T-cell (primary cell): ENCODE results near the gene HIRIP3. TPM values are rescaled to one million over a fixed set of nuclear protein-coding genes. Genes with fewer than 3 reads are reported as not detected.

Experiments used
- ATAC-seq, 4 experiments: fragments of 200-7000 bp in 3 of 4; fragments of 150-1000 bp in 1 of 4; cut with Tn5 transposase; replicated peaks in 1 of 4; 1 replicate in 3 of 4; 2 replicates in 1 of 4; pipeline ENCODE4 v1.10.0; 2021; ENCODE audit warnings: moderate library complexity in 3 of 4, mild to moderate bottlenecking in 2 of 4, moderate number of reproducible peaks in 1 of 4
- CTCF ChIA-PET, 2 donors: fragments of 300-600 bp; sonication (Branson Sonifier 250); formaldehyde crosslinking; loops; one replicate each; lab custom pipeline; 2022; ENCODE audit warnings: antibody characterized with exemption in 2 of 2; lab: Charles Lee
- POLR2A ChIA-PET, 2 donors: fragments of 300-600 bp; sonication (Branson Sonifier 250); formaldehyde crosslinking; loops; one replicate each; lab custom pipeline; 2022; ENCODE audit warnings: antibody characterized with exemption in 2 of 2; lab: Charles Lee
- DNase-seq, 35 experiments: peaks; one replicate each; pipeline versions ENCODE4 v3.0.0 to v3.0.0-alpha.2; 2013 to 2023
- H3K27ac ChIP-seq: one replicate; pipeline ENCODE4 v1.5.1; 2013; ENCODE audit warnings: low read length
- H3K27me3 ChIP-seq, 2 experiments: replicated peaks in 1 of 2; 1 replicate in 1 of 2; 2 replicates in 1 of 2; pipeline versions ENCODE4 v1.6.1 to v1.7.0; 2013; ENCODE audit warnings: low read length in 1 of 2, mixed read lengths in 1 of 2; ENCODE audit not compliant: control insufficient read depth in 2 of 2, insufficient read depth in 2 of 2; ENCODE audit errors: extremely low read depth in 1 of 2
- H3K36me3 ChIP-seq, 2 donors: 1 replicate in 1 of 2; 2 replicates in 1 of 2; pipeline versions ENCODE4 v1.6.1 to v1.7.0; 2013; ENCODE audit warnings: low read length in 1 of 2; ENCODE audit not compliant: control insufficient read depth in 2 of 2, insufficient read depth in 1 of 2; ENCODE audit errors: extremely low read depth in 1 of 2
- H3K4me1 ChIP-seq, 2 experiments: 1 replicate in 1 of 2; 2 replicates in 1 of 2; pipeline versions ENCODE4 v1.6.1 to v1.7.0; 2013; ENCODE audit warnings: low read length in 2 of 2, mixed read lengths in 1 of 2; ENCODE audit not compliant: insufficient read depth in 2 of 2, control insufficient read depth in 1 of 2; ENCODE audit errors: extremely low read depth in 1 of 2
- H3K4me3 ChIP-seq, 2 donors: 1 replicate in 1 of 2; 2 replicates in 1 of 2; pipeline versions ENCODE4 v1.5.1 to v1.7.0; 2013; ENCODE audit warnings: mild to moderate bottlenecking in 2 of 2, low read length in 1 of 2, moderate library complexity in 1 of 2; ENCODE audit not compliant: control insufficient read depth in 1 of 2; ENCODE audit errors: extremely low read depth in 1 of 2
- H3K9me3 ChIP-seq: 2 replicates; pipeline ENCODE4 v1.7.0; 2013
- H3K27ac Mint-ChIP-seq, 2 donors: one replicate each; pipeline ENCODE4 v1.8.0; 2020 to 2021; ENCODE audit warnings: mild to moderate bottlenecking in 2 of 2, mixed read lengths in 2 of 2
- H3K27me3 Mint-ChIP-seq, 2 donors: one replicate each; pipeline ENCODE4 v1.8.0; 2021 to 2022; ENCODE audit warnings: mixed read lengths in 2 of 2
- H3K36me3 Mint-ChIP-seq: one replicate; pipeline ENCODE4 v1.8.0; 2021; ENCODE audit warnings: mixed read lengths
- H3K4me1 Mint-ChIP-seq, 3 donors: one replicate each; pipeline ENCODE4 v1.8.0; 2020 to 2022; ENCODE audit warnings: mixed read lengths in 3 of 3, mild to moderate bottlenecking in 1 of 3
- H3K4me3 Mint-ChIP-seq, 3 donors: one replicate each; pipeline ENCODE4 v1.8.0; 2020 to 2022; ENCODE audit warnings: mild to moderate bottlenecking in 3 of 3, mixed read lengths in 3 of 3, moderate library complexity in 3 of 3
- H3K9me3 Mint-ChIP-seq, 3 donors: one replicate each; pipeline ENCODE4 v1.8.0; 2020 to 2022; ENCODE audit warnings: mixed read lengths in 3 of 3
- whole genome bisulfite sequencing: methylation state at CpG from one replicate; pipeline ENCODE4 v1.1.5; 2013; ENCODE audit warnings: missing lambda C conversion rate; ENCODE audit not compliant: insufficient coverage; 5-methylcytosine and 5-hydroxymethylcytosine counted together
- total RNA-seq, 35 experiments: library from RNA in 6 of 35; stranded (reverse) in 6 of 35; fragments of 120-200 nt in 1 of 35; gene quantifications; one replicate each; pipeline versions ENCODE4 v1.2.1 to v1.2.4 and lab custom pipeline; 2013 to 2026

HIRIP3 gene
- total RNA-seq, 5 donors from 2014 or later (not counting 1 experiment from before 2014, with no cell fraction given) = 15.0 to 22.8 (median 20.3) TPM

- WGBS = 95% methylated on average over 10 of the region's 17 CpGs
- Histone ChIP-seq H3K4me3 (no peak overlapping the region), H3K4me1 (peaks cover 0 to 13% of the 10 kb centered on the region in 2 experiments), H3K27ac (no peak overlapping the region), H3K36me3 (peaks cover 12 to 33% of the 10 kb centered on the region in 2 donors), H3K9me3 (no peaks in the 10 kb centered on the region), H3K27me3 (peaks cover 0 to 11% of the 10 kb centered on the region in 2 experiments)
- CTCF ChIA-PET = interaction anchor here in 1 of 2 donors (0.9 kb wide), 1 partner anchor 32 kb away, joined by 4 read pairs; no protein-coding TSS in a partner anchor
- ATAC-seq (no peak), DNase-seq (no peak)
- POLR2A ChIA-PET = no interaction called here
- H3K27ac Mint-ChIP-seq = peak overlapping the region in 1 of 2 donors; percentile 39
- peaks cover 9 to 17% (median 11%) of the 10 kb centered on the region in 3 donors for H3K4me1 Mint-ChIP-seq
- H3K36me3 Mint-ChIP-seq = peaks cover 12% of the 10 kb centered on the region
- no peak overlapping the region for H3K4me3 Mint-ChIP-seq
- H3K9me3 Mint-ChIP-seq = no peaks in the 10 kb centered on the region
- peaks cover 0 to 7% of the 10 kb centered on the region in 2 donors for H3K27me3 Mint-ChIP-seq
Observed at GRCh38 chr16:30003670-30004423, 8.4 kb upstream of the HIRIP3 start.

GRCh38 chr16:30002614-30003346, 7.4 kb upstream of the HIRIP3 start:
- ChIA-PET POLR2A (no interaction called here), CTCF (interaction anchor here in 1 of 2 donors (0.6 kb wide), 1 partner anchor 897 kb away, joined by 4 read pairs; no protein-coding TSS in a partner anchor)
- WGBS = 93% methylated on average over 19 of the region's 19 CpGs
- Histone ChIP-seq H3K4me3 (no peak overlapping the region), H3K9me3 (no peaks in the 10 kb centered on the region), H3K27me3 (peaks cover 0 to 3% of the 10 kb centered on the region in 2 experiments), H3K27ac (no peak overlapping the region), H3K36me3 (peaks cover 12 to 36% of the 10 kb centered on the region in 2 donors), H3K4me1 (peaks cover 0 to 14% of the 10 kb centered on the region in 2 experiments)
- peak overlapping the region in 1 of 2 donors; percentile 39 for H3K27ac Mint-ChIP-seq
- H3K9me3 Mint-ChIP-seq = no peaks in the 10 kb centered on the region
- ATAC-seq = no peak
- H3K36me3 Mint-ChIP-seq = peaks cover 19% of the 10 kb centered on the region
- H3K27me3 Mint-ChIP-seq = no peaks in the 10 kb centered on the region
- H3K4me3 Mint-ChIP-seq = no peak overlapping the region
- peaks cover 14 to 17% (median 17%) of the 10 kb centered on the region in 3 donors for H3K4me1 Mint-ChIP-seq
- DNase-seq = no peak

- Histone ChIP-seq H3K27me3 (no peaks in the 10 kb centered on the region), H3K4me3 (no peak overlapping the region), H3K4me1 (peaks cover 6 to 26% of the 10 kb centered on the region in 2 experiments), H3K36me3 (peaks cover 12 to 38% of the 10 kb centered on the region in 2 donors), H3K27ac (no peak overlapping the region), H3K9me3 (no peaks in the 10 kb centered on the region)
- H3K4me1 Mint-ChIP-seq = peaks cover 23 to 30% (median 29%) of the 10 kb centered on the region in 3 donors
- DNase-seq (no peak), ATAC-seq (no peak)
- H3K27ac Mint-ChIP-seq = no peak overlapping the region
- POLR2A ChIA-PET = no interaction called here
- peaks cover 20% of the 10 kb centered on the region for H3K36me3 Mint-ChIP-seq
- 96% methylated on average over 11 of the region's 33 CpGs for WGBS
- no peaks in the 10 kb centered on the region for H3K27me3 Mint-ChIP-seq
- CTCF ChIA-PET = no interaction called here
- H3K9me3 Mint-ChIP-seq = no peaks in the 10 kb centered on the region
- H3K4me3 Mint-ChIP-seq = no peak overlapping the region
Observed at GRCh38 chr16:30000735-30001631, 5.6 kb upstream of the HIRIP3 start.

GRCh38 chr16:29999605-30000004, 4.2 kb upstream of the HIRIP3 start:
- H3K4me1 ChIP-seq = peaks cover 10 to 24% of the 10 kb centered on the region in 2 experiments
- no peak overlapping the region for H3K27ac ChIP-seq
- H3K9me3 ChIP-seq = no peaks in the 10 kb centered on the region
- Mint-ChIP-seq H3K27me3 (no peaks in the 10 kb centered on the region), H3K27ac (no peak overlapping the region), H3K4me1 (peaks cover 29 to 42% (median 40%) of the 10 kb centered on the region in 3 donors), H3K9me3 (no peaks in the 10 kb centered on the region), H3K4me3 (no peak overlapping the region), H3K36me3 (peaks cover 20% of the 10 kb centered on the region)
- no peak overlapping the region for H3K4me3 ChIP-seq
- no peaks in the 10 kb centered on the region for H3K27me3 ChIP-seq
- DNase-seq (no peak), ATAC-seq (no peak)
- 85% methylated on average over 6 of the region's 6 CpGs for WGBS
- POLR2A ChIA-PET = interaction anchor here in 1 of 2 donors (0.6 kb wide), 1 partner anchor 204 kb away, joined by 6 read pairs; no protein-coding TSS in a partner anchor
- peaks cover 12 to 34% of the 10 kb centered on the region in 2 donors for H3K36me3 ChIP-seq
- CTCF ChIA-PET = interaction anchor here in 1 of 2 donors (0.6 kb wide), 1 partner anchor 248 kb away, joined by 4 read pairs; no protein-coding TSS in a partner anchor

GRCh38 chr16:29996766-29997250, 1.4 kb upstream of the HIRIP3 start:
- Histone ChIP-seq H3K36me3 (peaks cover 14 to 48% of the 10 kb centered on the region in 2 donors), H3K27ac (no peak overlapping the region), H3K4me1 (peaks cover 11 to 32% of the 10 kb centered on the region in 2 experiments), H3K27me3 (no peaks in the 10 kb centered on the region), H3K9me3 (no peaks in the 10 kb centered on the region), H3K4me3 (peak overlapping the region; percentile 99)
- Mint-ChIP-seq H3K4me3 (peak overlapping the region; percentile 96 to 99 (median 97)), H3K4me1 (peaks cover 32 to 47% (median 46%) of the 10 kb centered on the region in 3 donors), H3K27me3 (no peaks in the 10 kb centered on the region), H3K9me3 (no peaks in the 10 kb centered on the region), H3K27ac (peak overlapping the region; percentile 95 to 97), H3K36me3 (peaks cover 14% of the 10 kb centered on the region)
- no peak for ATAC-seq
- POLR2A ChIA-PET = interaction anchor here in 1 of 2 donors (0.6 kb wide), 1 partner anchor 99 kb away, joined by 3 read pairs; no protein-coding TSS in a partner anchor
- WGBS = 0% methylated on average over 2 of the region's 9 CpGs
- DNase-seq = no peak
- CTCF ChIA-PET = interaction anchor here in 1 of 2 donors (0.6 to 1.6 kb wide), 3 partner anchors 24 to 697 kb away, joined by 4 to 6 read pairs (median 4); partner anchors contain the start of gene TAOK2
